GM23248 (cell line): ENCODE results near the gene GPRIN1.

Experiments
- EZH2 ChIP-seq: fragments of 200-600 bp; sonication (generic); IDR thresholded peaks from 2 replicates; pipeline ENCODE4 v1.6.1; 2018; ENCODE audit warnings: antibody characterized with exemption, mild to moderate bottlenecking; ENCODE audit not compliant: insufficient read depth, poor library complexity, severe bottlenecking
- EZH2phosphoT487 ChIP-seq: fragments of 200-600 bp; sonication (generic); IDR thresholded peaks from 2 replicates; pipeline ENCODE4 v1.6.1; 2018; ENCODE audit warnings: antibody characterized with exemption, moderate library complexity, mild to moderate bottlenecking, low read depth; ENCODE audit not compliant: insufficient read depth

GRCh38 chr5:176646707-176647029 is 36.7 kb upstream of the GPRIN1 start:
- TF ChIP-seq EZH2 (no peak), EZH2phosphoT487 (no peak)
